K562 (cell line): ENCODE data around the gene LAMB4. TPM values are rescaled to one million over a fixed set of nuclear protein-coding genes. Genes with fewer than 3 reads are reported as not detected.

Experiments
- ATAC-seq: fragments of 200-7000 bp; cut with Tn5 transposase; 3 replicates; pipeline ENCODE4 v1.9.1; 2020; ENCODE audit warnings: moderate library complexity
- BruUV-seq: library from RNA; stranded (reverse); fragments of 400-500 nt; replicated peaks from 2 replicates; lab custom pipeline; 2021; lab: Mats Ljungman, UMichigan
- CTCF ChIA-PET: fragments of 300-600 bp; formaldehyde crosslinking; extraction: SDS; loops from one replicate; lab custom pipeline; 2021; ENCODE audit warnings: low intra/inter-chr PET ratio; lab: Yijun Ruan, JAX
- POLR2A ChIA-PET: fragments of 300-600, 350-650 bp; sonication (Branson Sonifier 250); formaldehyde crosslinking; extraction: SDS; loops from one replicate; lab custom pipeline; 2021; ENCODE audit warnings: antibody characterized with exemption, inconsistent platforms; lab: Yijun Ruan, JAX
- DNase-seq, 4 experiments: peaks; one replicate each; pipeline versions ENCODE4 v3.0.0 to v3.0.0-alpha.2; 2011 to 2018; ENCODE audit warnings: low spot score in 3 of 4, mixed read lengths in 3 of 4; ENCODE audit errors: extremely low read depth in 1 of 4
- FAIRE-seq: peaks from 2 replicates; lab custom pipeline; 2011; peaks lifted over from hg19 to GRCh38; lab: Jason Lieb, UNC
- H2AFZ ChIP-seq: 2 replicates; pipeline ENCODE4 v1.6.0; 2011; ENCODE audit warnings: low read depth, low read length, control low read depth, inconsistent platforms
- H3K27ac ChIP-seq: fragments of 200-600 bp; 3 replicates; pipeline ENCODE4 v1.8.0; 2011; ENCODE audit warnings: low read depth, mild to moderate bottlenecking, control low read depth, inconsistent platforms, low read length, moderate library complexity, mixed read lengths; ENCODE audit errors: extremely low read depth
- H3K27me3 ChIP-seq, 2 experiments: fragments of 300-600 bp in 1 of 2; 2 replicates in 1 of 2; 3 replicates in 1 of 2; pipeline versions ENCODE4 v1.6.0 to v1.8.0; 2011; ENCODE audit warnings: inconsistent platforms in 2 of 2, low read length in 2 of 2, mild to moderate bottlenecking in 1 of 2, mixed read lengths in 1 of 2, moderate library complexity in 1 of 2; ENCODE audit not compliant: control insufficient read depth in 2 of 2, insufficient read depth in 2 of 2
- H3K36me3 ChIP-seq: fragments of 300-600 bp; 3 replicates; pipeline ENCODE4 v1.8.0; 2011; ENCODE audit warnings: mild to moderate bottlenecking, low read length, inconsistent platforms; ENCODE audit not compliant: control insufficient read depth, insufficient read depth
- H3K4me1 ChIP-seq, 2 experiments: fragments of 200-600 bp in 1 of 2; replicated peaks in 1 of 2; 2 replicates in 1 of 2; 3 replicates in 1 of 2; pipeline versions ENCODE4 v1.5.1 to v1.8.0; 2011; ENCODE audit warnings: inconsistent platforms in 2 of 2, low read length in 2 of 2, mild to moderate bottlenecking in 1 of 2, mixed read lengths in 1 of 2, moderate library complexity in 1 of 2; ENCODE audit not compliant: control insufficient read depth in 2 of 2, insufficient read depth in 2 of 2
- H3K4me2 ChIP-seq: 2 replicates; pipeline ENCODE4 v1.6.1; 2011; ENCODE audit warnings: low read length, control low read depth, inconsistent platforms, mixed read lengths; ENCODE audit not compliant: insufficient read depth
- H3K4me3 ChIP-seq: fragments of 200-600 bp; sonication (generic), shearing (Covaris generic); 2 replicates; pipeline ENCODE4 v1.5.1; 2016; ENCODE audit warnings: control low read depth, inconsistent platforms
- H3K79me2 ChIP-seq: fragments of 200-600 bp; 3 replicates; pipeline ENCODE4 v1.8.0; 2011; ENCODE audit warnings: low read length, inconsistent platforms; ENCODE audit not compliant: control insufficient read depth, insufficient read depth
- H3K9ac ChIP-seq, 2 experiments: 2 replicates each; pipeline versions ENCODE4 v1.6.0 to v1.6.1; 2011; ENCODE audit warnings: low read depth in 2 of 2, low read length in 2 of 2, control low read depth in 1 of 2, inconsistent platforms in 1 of 2, mild to moderate bottlenecking in 1 of 2, mixed read lengths in 1 of 2; ENCODE audit not compliant: insufficient read depth in 1 of 2
- H3K9me1 ChIP-seq: one replicate; pipeline ENCODE4 v1.6.0; 2011; ENCODE audit warnings: inconsistent platforms, mild to moderate bottlenecking, low read length, moderate library complexity; ENCODE audit not compliant: control insufficient read depth, insufficient read depth
- H3K9me3 ChIP-seq: replicated peaks from 2 replicates; pipeline ENCODE4 v1.5.1; 2011; ENCODE audit warnings: low read depth, low read length, inconsistent platforms; ENCODE audit not compliant: control insufficient read depth, insufficient read depth
- H4K20me1 ChIP-seq: replicated peaks from 2 replicates; pipeline ENCODE4 v1.6.1; 2011; ENCODE audit warnings: low read length, inconsistent platforms, mixed read lengths; ENCODE audit not compliant: control insufficient read depth, insufficient read depth
- FOSL1 ChIP-seq: fragments of 200-800 bp; sonication (Bioruptor generic); conservative IDR thresholded peaks from 2 replicates; pipeline ENCODE4 v1.6.1; 2016; ENCODE audit warnings: missing genetic modification characterization, missing compliant biosample characterization
- JUNB ChIP-seq: fragments of 450-650 bp; formaldehyde crosslinking; conservative IDR thresholded peaks from 2 replicates; pipeline ENCODE4 v1.4.0; 2020; ENCODE audit warnings: mild to moderate bottlenecking
- JUND ChIP-seq, 2 experiments: IDR thresholded peaks; 2 replicates in 1 of 2; 3 replicates in 1 of 2; pipeline ENCODE4 v1.6.1; 2011; ENCODE audit warnings: borderline replicate concordance in 2 of 2, low read depth in 2 of 2, low read length in 2 of 2, improper control_type of control experiment in 1 of 2, missing biosample characterization in 1 of 2, missing genetic modification characterization in 1 of 2, missing genetic modification reagents in 1 of 2
- ZBTB17 ChIP-seq: fragments of 450-650 bp; formaldehyde crosslinking; IDR thresholded peaks from 2 replicates; pipeline ENCODE4 v1.4.0; 2020; ENCODE audit warnings: mild to moderate bottlenecking
- ZC3H11A ChIP-seq: IDR thresholded peaks from 2 replicates; pipeline ENCODE4 v1.6.1; 2012; ENCODE audit warnings: low read depth, low read length, improper control_type of control experiment
- in situ Hi-C: fragments of 300-500 bp; cut with MboI; formaldehyde crosslinking; loops from 4 replicates; pipeline ENCODE4 v1.15.0; 2018; ENCODE audit warnings: inconsistent platforms, mixed read lengths
- intact Hi-C: fragments of 100-400 bp; cut with micrococcal nuclease; formaldehyde crosslinking; loops from 2 replicates; pipeline ENCODE4 v1.14.2; 2022
- polyA plus RNA-seq, 8 experiments: library from polyadenylated mRNA; depleted of rRNA in 4 of 8; stranded (reverse) in 5 of 8; unstranded in 3 of 8; fragments of >200 nt; fragmentation: Nextera tagmentation in 2 of 8; fragmentation: Illumina TruSeq in 1 of 8; extraction: Ambion mirVana in 2 of 8; extraction: Trizol in 1 of 8; gene quantifications; 2 replicates each; pipeline versions ENCODE4 v1.2.1 to v1.2.3, GENCODE V29; 2011 to 2014; ENCODE audit warnings: inconsistent platforms in 1 of 8, missing spikeins in 1 of 8
- small RNA-seq: library from RNA; depleted of rRNA; stranded (forward); fragments of <200 nt; gene quantifications from one replicate; pipeline ENCODE3, GENCODE V24; 2014
- total RNA-seq, 7 experiments: library from RNA; depleted of rRNA in 6 of 7; stranded (reverse); fragments of >200 nt in 6 of 7; fragmentation: Illumina TruSeq in 2 of 7; extraction: Trizol in 2 of 7; gene quantifications; 2 replicates each; pipeline versions ENCODE4 v1.2.1 to v1.2.3, GENCODE V29; 2011 to 2021; ENCODE audit warnings: low replicate concordance in 1 of 7
- TF ChIP-seq, protein P1 (sequence below), 2 experiments: fragments of 450-650 bp in 1 of 2; sonication (generic) in 1 of 2; formaldehyde crosslinking in 1 of 2; IDR thresholded peaks in 1 of 2; conservative IDR thresholded peaks in 1 of 2; 2 replicates each; pipeline versions ENCODE4 v1.6.1 to v1.8.1; 2016 to 2023; ENCODE audit warnings: mild to moderate bottlenecking in 2 of 2, moderate library complexity in 2 of 2, inconsistent platforms in 1 of 2, missing genetic modification reagents in 1 of 2

Gene LAMB4
- total and polyA plus RNA-seq, 9 of the 15 experiments (the other 6 are each of a cell fraction or from before 2014, with no cell fraction given): 0.06 to 0.13 (median 0.07) TPM; not detected in 6

GRCh38 chr7:107973861-107974260, 156.3 kb downstream of the LAMB4 start:
- CTCF ChIA-PET: no interaction called here
- Histone ChIP-seq H3K27me3 (no peaks in the 10 kb centered on the region), H3K9me1 (no peaks in the 10 kb centered on the region), H3K79me2 (no peaks in the 10 kb centered on the region)
- DNase-seq (no peak), FAIRE-seq (no peak)
- TF ChIP-seq FOSL1: peak; percentile 49
- TF ChIP-seq, protein P1, sequence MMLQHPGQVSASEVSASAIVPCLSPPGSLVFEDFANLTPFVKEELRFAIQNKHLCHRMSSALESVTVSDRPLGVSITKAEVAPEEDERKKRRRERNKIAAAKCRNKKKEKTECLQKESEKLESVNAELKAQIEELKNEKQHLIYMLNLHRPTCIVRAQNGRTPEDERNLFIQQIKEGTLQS (IDR thresholded peaks at IDR 0.05): peak; percentile 80
- TF ChIP-seq, protein P1 (CRISPR knock-in tag; conservative IDR thresholded peaks at IDR 0.05): no peak
- TF ChIP-seq JUNB (CRISPR knock-in tag): 0 out of 2 replicates have a peak, but pooled peaks have one; percentile 22
- TF ChIP-seq JUND (IDR thresholded peaks at IDR 0.05; ENCODE audit: borderline replicate concordance, low read depth, low read length): peak; percentile 69; the same call in 1 of the 2 replicates
- no peak for TF ChIP-seq JUND (tag; IDR thresholded peaks at IDR 0.05; ENCODE audit: borderline replicate concordance, low read depth, low read length)
- TF ChIP-seq ZC3H11A: no peak
- TF ChIP-seq ZBTB17 (CRISPR knock-in tag): no peak
- TF ChIP-seq, all 486 proteins: peak for 4
- intact Hi-C loops (loop anchor here (10.0 kb wide), 1 partner anchor 59 kb away; no protein-coding TSS in a partner anchor), in situ Hi-C loops (no loop called here)
- Histone ChIP-seq H3K9me3 (no peaks in the 10 kb centered on the region), H2AFZ (no peak overlapping the region), H3K4me3 (no peak overlapping the region), H4K20me1 (no peaks in the 10 kb centered on the region), H3K9ac (no peak overlapping the region), H3K27ac (no peak overlapping the region), H3K4me2 (no peak overlapping the region), H3K36me3 (peaks cover 17% of the 10 kb centered on the region; the same call in 2 of the 3 replicates), H3K4me1 (peaks cover 0 to 22% of the 10 kb centered on the region in 2 experiments; a peak in 3 of 5 replicates)
- ATAC-seq: no peak
- POLR2A ChIA-PET: interaction anchor here (0.9 to 1.6 kb wide), 4 partner anchors 10 to 50 kb away, joined by 4 to 5 read pairs (median 4); no protein-coding TSS in a partner anchor
- BruUV-seq: no TSS peak

Small RNA genes within 50 kb of the gene (small RNA-seq; reads per million reads assigned to genes)
- not detected for gene RF00012

Other genes starting within 250 kb of the LAMB4 start
- 128 and 130 TPM in 2 replicates for gene DLD, start 239.2 kb downstream of the LAMB4 start, total RNA-seq (2014; rRNA removed)
- gene DLD, start 239.2 kb downstream of the LAMB4 start, total RNA-seq (2014; rRNA removed; fragmentation: Illumina TruSeq; extraction: Trizol): 192 and 248 TPM in 2 replicates
- gene DLD, start 239.2 kb downstream of the LAMB4 start, total RNA-seq (2015; rRNA removed; fragmentation: Illumina TruSeq; extraction: Trizol): 138 and 155 TPM in 2 replicates
- gene DLD, start 239.2 kb downstream of the LAMB4 start, total RNA-seq (2021): 190 and 201 TPM in 2 replicates
- 269 and 357 TPM in 2 replicates for gene DLD, start 239.2 kb downstream of the LAMB4 start, polyA plus RNA-seq (2011; rRNA removed)
- gene DLD, start 239.2 kb downstream of the LAMB4 start, polyA plus RNA-seq (2014; fragmentation: Illumina TruSeq; extraction: Trizol): 553 and 639 TPM in 2 replicates
- gene DLD, start 239.2 kb downstream of the LAMB4 start, polyA plus RNA-seq (2014; fragmentation: Nextera tagmentation; extraction: Ambion mirVana): 100 to 1,000 TPM; 406 to 588 TPM
- gene DLD, start 239.2 kb downstream of the LAMB4 start, polyA plus RNA-seq (2014; rRNA removed): 230 and 247 TPM in 2 replicates
- gene LAMB1, start 127.2 kb downstream of the LAMB4 start, total RNA-seq (2014; rRNA removed): 10.2 and 10.5 TPM in 2 replicates
- 9.8 and 14.5 TPM in 2 replicates for gene LAMB1, start 127.2 kb downstream of the LAMB4 start, total RNA-seq (2014; rRNA removed; fragmentation: Illumina TruSeq; extraction: Trizol)
- gene LAMB1, start 127.2 kb downstream of the LAMB4 start, total RNA-seq (2015; rRNA removed; fragmentation: Illumina TruSeq; extraction: Trizol): 17.7 and 18.1 TPM in 2 replicates
- 16.6 and 17.3 TPM in 2 replicates for gene LAMB1, start 127.2 kb downstream of the LAMB4 start, total RNA-seq (2021)
- gene LAMB1, start 127.2 kb downstream of the LAMB4 start, polyA plus RNA-seq (2011; rRNA removed): 12.3 and 21.6 TPM in 2 replicates
- gene LAMB1, start 127.2 kb downstream of the LAMB4 start, polyA plus RNA-seq (2014; fragmentation: Illumina TruSeq; extraction: Trizol): 13.7 and 14.3 TPM in 2 replicates
- 10 to 100 TPM in 1 of 2 experiments, 1 to 10 TPM in 1; 6.0 to 11.7 TPM for gene LAMB1, start 127.2 kb downstream of the LAMB4 start, polyA plus RNA-seq (2014; fragmentation: Nextera tagmentation; extraction: Ambion mirVana)
- 9.8 and 16.1 TPM in 2 replicates for gene LAMB1, start 127.2 kb downstream of the LAMB4 start, polyA plus RNA-seq (2014; rRNA removed)